Astrocyte (in vitro differentiated cells and primary cell): ENCODE measurements around the gene AUTS2.

Experiments used
- EZH2 ChIP-seq: IDR thresholded peaks from 2 replicates; pipeline ENCODE4 v1.6.1; 2012; ENCODE audit warnings: mild to moderate bottlenecking, low read length, inconsistent platforms; ENCODE audit not compliant: insufficient read depth
- TF ChIP-seq, protein P1 (sequence below): IDR thresholded peaks from 2 replicates; pipeline ENCODE4 v1.5.1; 2011; ENCODE audit warnings: low read depth, mild to moderate bottlenecking, inconsistent platforms, low read length, moderate library complexity; ENCODE audit not compliant: insufficient read depth

GRCh38 chr7:70594170-70594569 lies 995.9 kb downstream of the AUTS2 start:
- TF ChIP-seq, protein P1, sequence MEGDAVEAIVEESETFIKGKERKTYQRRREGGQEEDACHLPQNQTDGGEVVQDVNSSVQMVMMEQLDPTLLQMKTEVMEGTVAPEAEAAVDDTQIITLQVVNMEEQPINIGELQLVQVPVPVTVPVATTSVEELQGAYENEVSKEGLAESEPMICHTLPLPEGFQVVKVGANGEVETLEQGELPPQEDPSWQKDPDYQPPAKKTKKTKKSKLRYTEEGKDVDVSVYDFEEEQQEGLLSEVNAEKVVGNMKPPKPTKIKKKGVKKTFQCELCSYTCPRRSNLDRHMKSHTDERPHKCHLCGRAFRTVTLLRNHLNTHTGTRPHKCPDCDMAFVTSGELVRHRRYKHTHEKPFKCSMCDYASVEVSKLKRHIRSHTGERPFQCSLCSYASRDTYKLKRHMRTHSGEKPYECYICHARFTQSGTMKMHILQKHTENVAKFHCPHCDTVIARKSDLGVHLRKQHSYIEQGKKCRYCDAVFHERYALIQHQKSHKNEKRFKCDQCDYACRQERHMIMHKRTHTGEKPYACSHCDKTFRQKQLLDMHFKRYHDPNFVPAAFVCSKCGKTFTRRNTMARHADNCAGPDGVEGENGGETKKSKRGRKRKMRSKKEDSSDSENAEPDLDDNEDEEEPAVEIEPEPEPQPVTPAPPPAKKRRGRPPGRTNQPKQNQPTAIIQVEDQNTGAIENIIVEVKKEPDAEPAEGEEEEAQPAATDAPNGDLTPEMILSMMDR, result no peak
- no peak for TF ChIP-seq EZH2
